GM21723 (cell line): ENCODE data around the gene ADGRG7.

Experiments
- ATAC-seq: cut with Tn5 transposase; IDR thresholded peaks from one replicate; pipeline ENCODE4 v1.9.1; 2021; ENCODE audit warnings: mild to moderate bottlenecking, moderate library complexity; ENCODE audit not compliant: unreplicated experiment

The ADGRG7 gene

GRCh38 chr3:100732435-100732834 is 123.0 kb downstream of the ADGRG7 start:
- ATAC-seq, result no peak

- no peak for ATAC-seq
These were observed 127.9 kb downstream of the ADGRG7 start for GRCh38 chr3:100737334-100737733.

- no peak for ATAC-seq
These were observed 130.8 kb downstream of the ADGRG7 start for GRCh38 chr3:100740207-100740606.

GRCh38 chr3:100743535-100743934 is 134.1 kb downstream of the ADGRG7 start:
- ATAC-seq, result no peak

- no peak for ATAC-seq
These were observed 135.3 kb downstream of the ADGRG7 start for GRCh38 chr3:100744671-100745070.
